ENCODE measurements around the gene CEACAM1. TPM values are rescaled to one million over a fixed set of nuclear protein-coding genes. Genes with fewer than 3 reads are reported as not detected.

The CEACAM1 gene
- polyA plus RNA-seq, 1 donor (not counting 4 experiments of a cell fraction or from before 2014, with no cell fraction given) = 2.2 TPM

DNA sequence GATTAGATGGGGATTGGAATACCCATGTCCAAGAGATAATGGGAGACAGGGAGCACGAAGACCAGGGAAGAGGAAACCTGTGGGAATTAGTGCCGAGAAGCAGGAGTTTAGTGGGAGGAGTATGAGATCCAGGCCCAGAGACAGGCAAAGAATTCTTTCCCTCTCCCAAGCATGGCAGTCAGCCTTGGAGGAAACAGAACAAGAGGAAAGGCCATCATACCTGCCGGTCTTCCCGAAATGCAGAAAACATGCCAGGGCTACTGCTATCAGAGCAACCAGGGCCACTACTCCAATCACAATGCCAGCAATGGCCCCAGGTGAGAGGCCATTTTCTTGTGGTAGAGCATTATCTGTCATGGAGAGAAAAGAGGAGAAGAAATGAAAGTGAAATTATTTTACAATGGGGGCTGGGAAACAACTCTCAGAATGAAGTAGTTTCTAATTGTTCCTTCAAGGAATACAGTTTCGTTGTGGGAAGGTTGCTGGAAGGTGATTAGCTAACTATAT lies 16.1 kb downstream of the CEACAM1 start:
- DNase-seq (ENCODE audit: low read depth, low spot score) = no peak
- Histone ChIP-seq H3K9me1 (ENCODE audit: control insufficient read depth, extremely low read depth, insufficient read depth, low read length) (no peaks in the 10 kb centered on the region), H3K4me2 (ENCODE audit: control insufficient read depth, extremely low read depth, insufficient read depth, low read depth, low read length) (no peak overlapping the region), H3K27ac (ENCODE audit: control insufficient read depth, insufficient read depth, low read length) (no peak overlapping the region), H3K9me3 (ENCODE audit: control insufficient read depth, low read depth, low read length) (no peaks in the 10 kb centered on the region), H3K36me3 (ENCODE audit: control insufficient read depth in 2 of 2, extremely low read depth in 1 of 2, insufficient read depth in 2 of 2, low read length in 2 of 2) (no peaks in the 10 kb centered on the region), H3K4me1 (ENCODE audit: control insufficient read depth, extremely low read depth, insufficient read depth, low read length) (no peaks in the 10 kb centered on the region), H2AFZ (ENCODE audit: control insufficient read depth, low read length) (no peak overlapping the region), H3K9ac (ENCODE audit: control insufficient read depth, extremely low read depth, insufficient read depth, low read length) (no peak overlapping the region), H4K20me1 (ENCODE audit: control insufficient read depth, extremely low read depth, insufficient read depth, low read length) (no peaks in the 10 kb centered on the region), H3K4me3 (ENCODE audit: control insufficient read depth in 2 of 3, extremely low read depth in 1 of 3, insufficient read depth in 2 of 3, low read depth in 1 of 3, low read length in 3 of 3) (no peak overlapping the region), H3K79me2 (ENCODE audit: control insufficient read depth, insufficient read depth, low read length) (no peaks in the 10 kb centered on the region), H3K27me3 (ENCODE audit: control insufficient read depth, extremely low read depth, insufficient read depth, low read length) (no peaks in the 10 kb centered on the region)
- TF ChIP-seq, protein P1, sequence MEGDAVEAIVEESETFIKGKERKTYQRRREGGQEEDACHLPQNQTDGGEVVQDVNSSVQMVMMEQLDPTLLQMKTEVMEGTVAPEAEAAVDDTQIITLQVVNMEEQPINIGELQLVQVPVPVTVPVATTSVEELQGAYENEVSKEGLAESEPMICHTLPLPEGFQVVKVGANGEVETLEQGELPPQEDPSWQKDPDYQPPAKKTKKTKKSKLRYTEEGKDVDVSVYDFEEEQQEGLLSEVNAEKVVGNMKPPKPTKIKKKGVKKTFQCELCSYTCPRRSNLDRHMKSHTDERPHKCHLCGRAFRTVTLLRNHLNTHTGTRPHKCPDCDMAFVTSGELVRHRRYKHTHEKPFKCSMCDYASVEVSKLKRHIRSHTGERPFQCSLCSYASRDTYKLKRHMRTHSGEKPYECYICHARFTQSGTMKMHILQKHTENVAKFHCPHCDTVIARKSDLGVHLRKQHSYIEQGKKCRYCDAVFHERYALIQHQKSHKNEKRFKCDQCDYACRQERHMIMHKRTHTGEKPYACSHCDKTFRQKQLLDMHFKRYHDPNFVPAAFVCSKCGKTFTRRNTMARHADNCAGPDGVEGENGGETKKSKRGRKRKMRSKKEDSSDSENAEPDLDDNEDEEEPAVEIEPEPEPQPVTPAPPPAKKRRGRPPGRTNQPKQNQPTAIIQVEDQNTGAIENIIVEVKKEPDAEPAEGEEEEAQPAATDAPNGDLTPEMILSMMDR (optimal IDR thresholded peaks at IDR 0.05 in 1 of 3, IDR thresholded peaks at IDR 0.05 in 1 of 3, conservative IDR thresholded peaks at IDR 0.05 in 1 of 3; ENCODE audit: extremely low read depth in 1 of 3, insufficient read depth in 2 of 3, low read length in 3 of 3) = no peak
- TF ChIP-seq EZH2 (IDR thresholded peaks at IDR 0.05; ENCODE audit: low read length) = no peak
- no peak for FAIRE-seq
- dilution Hi-C loops (cut with MboI; ENCODE audit: extremely low pct_ligation_motif_present, low sequenced_read_pairs) = no loop called here

DNA sequence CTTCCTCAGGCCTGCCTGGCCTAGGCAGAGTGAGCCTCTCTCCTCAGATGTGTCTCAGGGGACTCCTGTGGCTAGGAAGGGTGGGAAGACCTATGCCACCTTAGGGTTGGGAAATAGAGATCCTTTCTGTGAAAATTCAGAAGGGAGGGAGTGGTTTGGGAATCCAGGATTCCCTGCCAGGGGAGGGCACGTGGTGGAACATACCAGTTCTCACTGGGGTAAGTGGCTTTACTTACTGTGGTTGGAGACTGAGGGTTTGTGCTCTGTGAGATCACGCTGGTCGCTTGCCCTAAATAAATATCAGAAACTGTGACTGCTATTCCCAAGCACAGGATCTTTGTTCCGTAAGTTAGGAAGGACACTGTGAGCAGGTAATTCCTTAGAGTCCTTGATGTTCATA lies 16.9 kb downstream of the CEACAM1 start:
- H2AFZ ChIP-seq (ENCODE audit: control insufficient read depth, low read length) = no peak overlapping the region
- H3K9ac ChIP-seq (ENCODE audit: control insufficient read depth, extremely low read depth, insufficient read depth, low read length) = no peak overlapping the region
- no peak overlapping the region for H3K4me3 ChIP-seq (ENCODE audit: control insufficient read depth in 2 of 3, extremely low read depth in 1 of 3, insufficient read depth in 2 of 3, low read depth in 1 of 3, low read length in 3 of 3)
- TF ChIP-seq, protein P1 (optimal IDR thresholded peaks at IDR 0.05 in 1 of 3, IDR thresholded peaks at IDR 0.05 in 1 of 3, conservative IDR thresholded peaks at IDR 0.05 in 1 of 3; ENCODE audit: extremely low read depth in 1 of 3, insufficient read depth in 2 of 3, low read length in 3 of 3) = no peak
- TF ChIP-seq EZH2 (IDR thresholded peaks at IDR 0.05; ENCODE audit: low read length) = no peak
- no peaks in the 10 kb centered on the region for H4K20me1 ChIP-seq (ENCODE audit: control insufficient read depth, extremely low read depth, insufficient read depth, low read length)
- H3K27ac ChIP-seq (ENCODE audit: control insufficient read depth, insufficient read depth, low read length) = no peak overlapping the region
- H3K4me2 ChIP-seq (ENCODE audit: control insufficient read depth, extremely low read depth, insufficient read depth, low read depth, low read length) = no peak overlapping the region
- dilution Hi-C loops (cut with MboI; ENCODE audit: extremely low pct_ligation_motif_present, low sequenced_read_pairs) = no loop called here
- H3K9me1 ChIP-seq (ENCODE audit: control insufficient read depth, extremely low read depth, insufficient read depth, low read length) = no peaks in the 10 kb centered on the region
- no peaks in the 10 kb centered on the region for H3K4me1 ChIP-seq (ENCODE audit: control insufficient read depth, extremely low read depth, insufficient read depth, low read length)
- H3K9me3 ChIP-seq (ENCODE audit: control insufficient read depth, low read depth, low read length) = no peaks in the 10 kb centered on the region
- no peaks in the 10 kb centered on the region for H3K36me3 ChIP-seq (ENCODE audit: control insufficient read depth in 2 of 2, extremely low read depth in 1 of 2, insufficient read depth in 2 of 2, low read length in 2 of 2)
- FAIRE-seq = no peak
- DNase-seq (ENCODE audit: low read depth, low spot score) = no peak
- H3K79me2 ChIP-seq (ENCODE audit: control insufficient read depth, insufficient read depth, low read length) = no peaks in the 10 kb centered on the region
- H3K27me3 ChIP-seq (ENCODE audit: control insufficient read depth, extremely low read depth, insufficient read depth, low read length) = no peaks in the 10 kb centered on the region
